ENCODE data around the gene PUM2.

- TF ChIP-seq ZNF512 (CRISPR knock-in tag; IDR thresholded peaks at IDR 0.05; ENCODE audit: borderline replicate concordance) (no peak), MAX (CRISPR knock-in tag; IDR thresholded peaks at IDR 0.05) (no peak), PRRX2 (CRISPR knock-in tag; IDR thresholded peaks at IDR 0.05) (no peak), HMGA2 (CRISPR knock-in tag; IDR thresholded peaks at IDR 0.05) (no peak), ZNF317 (CRISPR knock-in tag; IDR thresholded peaks at IDR 0.05; ENCODE audit: borderline replicate concordance, low read depth) (no peak), ZBTB21 (CRISPR knock-in tag; IDR thresholded peaks at IDR 0.05; ENCODE audit: borderline replicate concordance) (no peak), JUN (CRISPR knock-in tag; IDR thresholded peaks at IDR 0.05) (no peak), CTCF (IDR thresholded peaks at IDR 0.05) (no peak), MLX (CRISPR knock-in tag; IDR thresholded peaks at IDR 0.05) (no peak)
Observed at GRCh38 chr2:20210462-20210861, 140.2 kb downstream of the PUM2 start.
